T-helper 1 cell (primary cell): ENCODE measurements around the gene TNFRSF9.
A peak's percentile ranks its signal among the peaks of the same experiment; 100 is the strongest.
"Not testable (repeated sequence)": the region's sequence is repeated elsewhere in the genome, so short reads cannot be mapped to it uniquely, and the experiment has no call there.

Experiments used
- DNase-seq, 5 donors: peaks; one replicate each; pipeline ENCODE4 v3.0.0-alpha.2; 2012 to 2020

The TNFRSF9 gene

DNA sequence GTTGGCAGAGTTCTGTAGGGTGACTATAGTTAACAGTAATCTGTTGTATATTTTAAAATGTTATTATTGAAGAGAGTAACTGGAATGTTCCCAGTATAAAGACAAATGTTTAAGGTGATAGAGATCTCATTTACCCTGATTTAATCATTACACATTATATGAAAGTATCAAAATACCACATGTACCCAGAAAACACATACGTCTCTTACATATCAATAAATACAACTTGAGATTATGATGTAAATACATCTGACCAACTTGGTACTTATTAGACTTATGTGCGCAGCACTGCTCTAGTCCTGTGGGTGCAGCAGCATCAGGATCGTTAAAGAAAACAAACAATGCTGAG, 20.2 kb upstream of the TNFRSF9 start:
- no peak for DNase-seq

DNA sequence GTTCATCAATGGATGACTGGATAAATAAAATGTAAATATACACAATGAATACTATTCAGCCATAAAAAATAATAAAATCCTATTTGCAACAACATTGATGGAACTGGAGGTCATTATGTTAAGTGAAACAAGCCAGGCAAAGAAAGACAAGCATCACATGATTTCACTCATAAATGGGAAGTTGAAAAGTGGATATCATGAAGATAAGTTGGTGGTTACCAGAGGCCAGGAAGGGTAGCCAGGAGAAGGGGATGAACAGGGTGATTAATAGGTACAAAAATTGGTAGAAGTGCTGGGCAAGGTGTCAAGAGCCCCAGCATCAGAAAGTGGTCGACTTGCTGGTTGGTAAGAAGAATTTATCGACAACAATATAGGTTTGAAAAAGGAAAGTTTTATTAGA, 19.5 kb upstream of the TNFRSF9 start:
- no peak for DNase-seq

DNA sequence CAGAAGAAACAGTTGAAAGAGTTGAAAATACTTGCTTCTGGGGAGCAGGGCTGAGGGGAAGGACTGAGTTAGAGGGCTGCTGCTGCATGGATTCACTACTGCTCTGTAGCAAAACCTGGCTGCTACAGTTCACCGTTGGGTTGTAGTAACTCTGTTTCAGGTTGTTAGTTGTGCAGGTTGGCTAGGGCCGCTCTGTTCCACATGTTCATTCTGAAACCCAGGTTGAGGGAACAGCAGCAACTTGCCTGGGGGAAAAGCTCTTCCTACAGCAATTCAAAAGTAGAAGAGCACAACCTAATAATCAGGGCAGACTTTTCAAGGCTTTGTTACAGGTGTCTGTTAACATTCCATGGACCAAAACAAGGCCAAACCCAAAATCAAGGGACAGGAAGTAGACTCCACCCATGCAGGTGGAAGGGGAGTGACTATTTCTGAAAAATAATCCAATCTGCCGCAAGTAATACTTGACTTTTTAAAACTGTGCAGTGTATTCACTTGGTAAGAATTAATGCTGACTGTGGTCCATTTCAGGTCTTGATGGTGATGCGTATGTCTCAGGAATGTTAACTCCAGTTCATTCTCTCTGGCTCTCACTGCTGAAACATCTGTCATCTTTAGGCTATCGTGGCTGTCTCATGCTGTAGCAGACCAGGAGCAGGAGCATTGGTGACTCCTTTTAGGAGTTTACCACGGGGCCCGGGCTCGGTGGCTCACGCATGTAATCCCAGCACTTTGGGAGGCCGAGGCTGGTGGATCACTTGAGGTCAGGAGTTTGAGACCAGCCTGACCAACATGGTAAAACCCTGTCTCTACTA, 15.8 kb upstream of the TNFRSF9 start:
- DNase-seq = no peak

DNA sequence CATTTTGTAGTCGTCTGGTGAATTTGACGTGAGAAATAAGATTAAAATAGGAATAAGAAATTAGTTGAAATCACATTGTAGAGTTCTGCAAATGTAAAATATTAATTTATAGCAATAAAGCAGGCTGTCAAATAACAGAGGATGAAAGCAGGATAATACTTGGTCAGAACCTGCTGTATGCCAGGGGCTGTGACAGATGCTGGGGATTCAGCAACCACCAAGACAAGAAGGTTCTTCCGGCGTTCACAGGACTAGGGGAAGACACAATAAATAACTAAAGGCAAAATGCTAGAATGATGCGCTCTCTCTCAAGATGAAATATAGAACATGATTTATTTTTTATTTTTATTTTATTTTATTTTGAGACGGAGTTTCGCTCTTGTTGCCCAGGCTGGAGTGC, 14.0 kb upstream of the TNFRSF9 start:
- DNase-seq = no peak

DNA sequence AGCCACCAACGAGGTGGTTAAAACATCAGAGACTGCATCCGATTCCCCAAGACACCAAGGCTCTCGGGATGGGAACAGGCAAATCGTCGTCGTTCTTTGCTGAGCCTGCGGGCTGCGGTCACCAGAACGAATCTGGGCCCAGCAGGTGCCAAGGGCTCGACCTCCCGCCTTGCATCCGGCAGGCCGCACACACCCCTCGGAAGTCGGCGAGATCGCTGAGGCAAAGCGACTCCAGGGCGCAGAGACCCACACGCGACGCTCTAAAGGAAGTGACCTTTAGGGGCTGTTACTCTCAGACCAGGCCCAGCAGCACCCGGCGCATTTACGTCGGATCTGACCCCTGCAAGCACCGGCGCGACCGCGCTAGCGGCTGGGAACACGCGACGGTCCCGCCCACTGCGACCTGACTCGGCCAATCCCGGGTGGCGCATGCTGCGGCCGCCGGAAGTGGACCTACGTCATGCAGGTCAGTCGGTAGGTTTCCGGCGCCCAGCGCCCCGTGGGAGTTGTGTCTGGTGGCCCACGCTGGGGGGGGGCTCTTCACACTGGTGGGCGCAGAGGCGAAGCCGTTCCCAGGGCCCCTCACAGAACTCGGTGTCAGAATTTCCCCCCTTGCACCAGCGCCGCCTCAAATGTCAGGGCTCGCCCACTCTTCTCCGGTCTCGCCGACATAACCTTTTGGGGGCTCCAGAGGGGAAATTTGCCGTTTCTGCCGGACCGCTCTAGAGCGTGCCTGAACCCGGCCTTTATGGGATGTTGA, 13.4 kb upstream of the TNFRSF9 start:
- peak; percentile 56 to 92 (median 61) for DNase-seq

DNA sequence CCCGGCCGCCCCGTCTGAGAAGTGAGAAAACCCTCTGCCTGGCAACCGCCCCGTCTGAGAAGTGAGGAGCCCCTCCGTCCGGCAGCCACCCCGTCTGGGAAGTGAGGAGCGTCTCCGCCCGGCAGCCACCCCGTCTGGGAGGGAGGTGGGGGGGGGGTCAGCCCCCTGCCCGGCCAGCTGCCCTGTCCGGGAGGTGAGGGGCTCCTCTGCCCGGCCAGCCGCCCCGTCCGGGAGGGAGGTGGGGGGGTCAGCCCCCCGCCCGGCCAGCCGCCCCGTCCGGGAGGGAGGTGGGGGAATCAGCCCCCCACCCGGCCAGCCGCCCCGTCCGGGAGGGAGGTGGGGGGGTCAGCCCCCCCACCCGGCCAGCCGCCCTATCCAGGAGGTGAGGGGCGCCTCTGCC, 12.2 kb upstream of the TNFRSF9 start:
- DNase-seq = not testable (repeated sequence)

DNA sequence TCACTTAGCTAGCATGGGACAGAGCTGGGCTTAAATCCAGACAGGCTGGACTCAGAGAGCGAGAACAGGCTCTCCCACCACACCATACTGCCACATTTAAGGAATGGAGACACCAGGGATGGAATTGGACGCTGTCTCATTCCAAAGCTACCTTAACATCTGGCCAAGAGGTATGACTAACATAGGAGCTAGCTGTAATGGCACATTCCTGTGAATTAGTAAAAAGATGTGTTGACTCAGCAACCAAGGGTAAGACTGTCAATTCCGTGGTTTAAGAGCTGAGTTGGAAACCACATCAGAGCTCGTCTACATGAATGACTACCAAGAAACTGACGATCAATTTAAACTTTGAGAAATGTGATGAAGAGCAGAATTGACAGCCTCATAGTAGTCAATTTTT, 8.3 kb upstream of the TNFRSF9 start:
- peak in 1 of 5 donors; percentile 87 for DNase-seq

DNA sequence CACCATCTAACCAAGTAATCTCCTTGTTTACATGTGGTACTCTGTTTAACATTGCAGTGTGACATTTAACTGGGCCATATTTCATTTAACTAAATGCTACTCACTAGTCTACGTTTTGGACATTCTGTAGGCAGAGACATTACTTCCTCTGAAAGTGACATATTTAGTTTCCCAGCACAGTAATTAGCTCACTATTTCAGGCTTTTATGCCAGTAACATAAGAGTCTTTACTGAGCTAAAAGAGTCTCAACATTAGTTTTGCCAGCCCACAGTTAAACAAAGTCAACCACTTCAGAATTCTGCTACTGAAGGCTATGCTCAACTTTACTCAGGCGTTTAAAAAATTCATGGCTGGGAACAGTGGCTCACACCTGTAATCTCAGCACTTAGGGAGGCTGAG, 2.6 kb upstream of the TNFRSF9 start:
- no peak for DNase-seq

DNA sequence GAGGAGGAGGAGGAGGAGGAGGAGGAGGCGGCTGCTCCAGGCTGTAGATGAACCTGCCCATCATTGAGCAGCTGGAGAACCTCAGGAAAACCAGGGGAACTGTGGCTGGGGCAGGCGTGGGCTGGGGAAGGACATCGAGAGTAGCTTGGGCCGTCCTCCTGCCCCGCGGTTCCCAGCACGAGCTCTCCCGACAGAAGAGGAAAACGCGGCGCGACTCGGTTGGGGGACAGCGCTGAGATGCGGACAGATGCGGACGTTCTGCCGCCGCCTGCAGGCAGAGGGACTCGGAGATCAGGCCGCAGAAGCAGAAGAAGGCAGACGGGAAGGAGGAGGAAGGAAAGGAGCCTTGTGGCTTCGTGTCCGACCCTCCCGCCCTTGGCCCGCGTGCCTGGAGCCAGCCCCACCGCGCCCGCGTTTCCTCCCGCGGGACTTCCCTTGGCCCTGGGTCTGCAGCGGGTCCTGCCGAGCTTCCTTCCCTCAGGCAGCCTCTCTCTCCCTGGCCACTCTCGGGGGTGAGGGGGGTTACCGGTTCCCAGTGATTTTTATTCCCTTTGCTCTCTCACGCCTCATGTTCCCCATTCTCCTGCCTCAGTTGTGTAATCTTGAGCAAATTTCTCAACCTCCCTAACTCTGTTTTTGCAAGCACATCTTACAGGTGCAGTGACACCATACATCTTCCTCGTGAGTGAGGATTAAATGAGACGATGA, 1.7 kb upstream of the TNFRSF9 start:
- peak; percentile 15 to 37 (median 20) for DNase-seq

DNA sequence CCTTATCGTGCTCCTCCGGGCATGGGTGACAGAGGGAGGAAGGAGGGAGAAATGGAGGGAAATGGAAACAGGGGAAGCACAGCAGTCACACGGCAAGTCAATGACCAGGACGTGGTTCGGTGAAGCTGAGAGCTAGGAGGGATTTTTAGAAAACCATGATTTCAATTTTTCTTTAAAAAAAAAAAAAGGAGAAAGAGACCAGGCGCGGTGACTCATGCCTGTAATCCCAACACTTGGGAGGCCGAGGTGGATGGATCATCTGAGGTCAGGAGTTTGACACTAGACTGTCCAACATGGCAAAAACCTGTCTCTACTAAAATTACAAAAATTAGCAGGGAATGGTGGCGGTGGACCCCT, 776 bp upstream of the TNFRSF9 start:
- DNase-seq = no peak

DNA sequence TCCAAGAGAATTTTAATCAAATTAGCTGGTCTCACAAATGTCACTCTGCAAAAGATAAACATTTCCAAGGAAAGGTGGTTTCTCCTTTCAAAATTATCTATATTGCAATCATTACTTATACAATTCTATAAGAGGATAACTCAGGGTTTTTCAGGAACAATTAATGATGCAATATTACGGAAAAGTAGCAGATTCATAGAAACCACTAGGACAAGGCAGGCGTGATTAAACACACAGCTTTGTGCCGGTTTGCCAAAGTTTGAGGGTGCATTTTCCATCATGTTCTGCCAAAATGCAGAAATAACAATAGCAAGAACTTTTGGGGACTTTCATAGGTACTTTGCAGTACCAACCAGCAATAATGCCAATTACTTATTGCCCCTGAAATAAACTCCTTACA, 605 bp downstream of the TNFRSF9 start:
- DNase-seq = no peak

DNA sequence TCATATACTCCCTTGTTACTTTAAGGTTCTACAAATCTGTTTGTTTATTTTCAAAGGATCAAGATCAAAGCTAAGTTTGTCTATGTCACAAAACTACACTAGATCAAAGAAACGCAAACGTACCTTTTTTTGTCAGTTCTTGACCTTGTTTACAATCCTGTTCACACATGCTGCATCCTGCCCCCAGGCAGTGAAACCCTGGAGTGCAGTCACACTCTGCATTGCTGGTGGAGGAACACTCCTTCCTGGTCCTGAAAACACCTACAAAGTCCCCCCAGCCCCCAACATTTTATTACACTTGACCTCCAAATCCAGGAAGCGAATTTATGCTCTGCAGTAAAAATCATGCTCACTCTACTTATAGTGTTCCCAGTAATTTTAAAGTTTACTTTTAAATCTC, 2.6 kb downstream of the TNFRSF9 start:
- no peak for DNase-seq

DNA sequence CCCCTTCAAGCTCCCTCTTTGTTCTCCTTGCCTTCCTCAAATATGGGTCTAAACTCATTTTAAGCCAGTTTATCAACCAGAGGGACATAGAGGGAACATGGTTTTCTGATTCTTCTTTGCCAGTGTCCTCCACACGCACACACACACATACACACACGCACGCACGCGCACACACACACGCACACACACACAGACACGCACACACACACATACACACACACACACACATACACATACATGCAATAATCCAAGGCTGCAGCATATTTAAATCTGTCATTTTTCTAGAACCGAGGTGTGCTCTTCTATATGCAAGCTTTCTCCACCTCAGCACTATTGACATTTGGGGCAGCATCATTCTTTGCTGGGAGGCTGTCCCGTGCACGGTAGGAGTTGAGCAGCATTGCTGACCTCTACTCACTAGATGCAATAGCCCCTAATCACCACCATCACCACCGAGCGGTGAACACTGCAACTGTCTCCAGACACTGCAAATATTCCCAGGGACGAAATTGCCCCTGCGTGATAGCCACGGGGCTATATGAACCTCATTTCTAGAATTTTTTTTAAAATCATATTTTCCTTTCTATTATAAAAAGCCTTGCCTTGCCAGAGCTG, 8.0 kb downstream of the TNFRSF9 start:
- DNase-seq = no peak

DNA sequence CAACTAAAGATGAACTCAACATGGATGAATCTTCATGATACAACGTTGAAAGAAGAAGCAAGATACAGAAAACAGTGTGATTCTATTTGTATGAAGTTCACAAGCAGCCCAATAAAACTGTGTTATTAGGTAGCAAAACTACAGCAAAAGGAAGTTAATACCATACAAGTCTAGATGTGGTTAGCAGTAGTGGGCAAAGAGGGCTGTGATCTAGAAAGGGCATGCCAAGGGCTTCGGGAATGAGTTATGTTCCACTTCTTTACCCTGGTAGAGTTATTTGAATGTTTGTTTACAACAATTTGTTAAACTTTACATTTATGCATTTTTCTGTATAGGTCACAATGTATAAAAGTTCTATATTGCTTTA, 9.2 kb downstream of the TNFRSF9 start:
- DNase-seq = no peak

DNA sequence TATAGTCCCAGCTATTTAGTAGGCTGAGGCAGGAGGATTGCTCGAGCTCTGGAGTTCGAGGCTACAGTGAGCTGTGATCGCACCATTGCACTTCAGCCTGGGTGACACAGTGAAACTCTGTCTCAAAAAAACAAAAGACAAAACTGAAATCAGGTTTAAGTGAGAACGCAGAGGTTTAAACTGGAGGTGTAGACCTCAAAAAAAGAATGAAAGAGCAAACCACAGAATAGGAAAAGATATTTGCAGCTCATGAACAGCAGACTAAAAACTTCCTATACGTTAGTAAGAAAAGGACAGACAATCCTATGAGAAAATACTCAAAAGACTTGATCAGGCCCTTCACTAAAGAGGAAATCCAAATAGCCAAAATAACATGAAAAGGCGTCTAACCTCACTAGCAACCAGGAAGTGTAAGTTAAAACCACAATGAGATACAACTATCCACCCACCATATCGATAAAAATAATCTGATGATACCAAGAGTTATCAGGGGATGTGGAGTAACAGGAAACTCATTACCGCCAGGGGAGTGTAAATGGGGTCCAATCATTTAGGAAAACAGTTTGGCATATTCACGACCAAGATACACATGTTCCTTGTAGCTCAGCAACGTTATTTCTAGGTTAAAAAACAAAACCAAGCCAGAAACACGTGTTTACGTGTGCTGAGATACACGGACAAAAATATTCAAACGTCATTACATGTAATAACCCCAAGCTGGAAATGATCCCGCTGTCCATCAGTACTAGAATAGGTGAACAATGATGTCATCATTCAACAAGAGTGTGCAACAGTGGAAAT, 9.8 kb downstream of the TNFRSF9 start:
- DNase-seq = peak in 1 of 5 donors; percentile 39

DNA sequence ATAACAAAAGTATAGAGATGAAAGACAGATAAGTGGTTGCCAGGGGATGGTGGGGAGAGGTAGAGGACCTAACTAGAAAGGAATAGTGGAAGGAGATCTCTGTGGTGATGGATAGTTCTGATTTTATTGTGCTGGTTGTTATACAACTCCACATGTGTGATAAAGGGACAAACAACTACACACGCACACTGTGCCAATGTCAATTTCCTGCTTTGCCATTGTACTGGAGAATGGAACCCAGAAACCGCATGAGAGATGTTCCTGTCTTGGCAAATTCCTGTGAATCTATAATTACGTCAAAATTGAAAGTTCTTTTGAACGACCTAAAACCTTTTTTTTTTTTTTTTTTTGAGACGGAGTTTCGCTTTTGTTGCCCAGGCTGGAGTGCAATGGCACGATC, 11.0 kb downstream of the TNFRSF9 start:
- peak in 1 of 5 donors; percentile 28 for DNase-seq

DNA sequence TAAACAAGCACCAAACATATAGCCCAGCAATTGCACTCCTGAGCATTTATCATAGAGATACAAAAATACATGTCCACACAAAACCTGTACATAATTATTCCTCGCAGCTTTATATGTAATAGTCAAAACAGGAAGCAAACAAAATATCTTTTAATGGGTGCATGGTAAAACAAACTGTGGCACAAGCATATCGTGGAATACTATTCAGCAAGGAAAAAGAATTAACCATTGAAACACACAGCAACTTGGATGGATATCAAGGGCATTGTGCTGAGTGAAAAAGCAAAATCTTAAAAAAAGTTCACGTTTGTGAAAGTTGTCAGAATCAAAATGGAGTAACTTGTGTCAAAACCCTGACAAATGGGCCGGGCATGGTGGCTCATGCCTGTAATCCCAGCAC, 12.4 kb downstream of the TNFRSF9 start:
- no peak for DNase-seq

DNA sequence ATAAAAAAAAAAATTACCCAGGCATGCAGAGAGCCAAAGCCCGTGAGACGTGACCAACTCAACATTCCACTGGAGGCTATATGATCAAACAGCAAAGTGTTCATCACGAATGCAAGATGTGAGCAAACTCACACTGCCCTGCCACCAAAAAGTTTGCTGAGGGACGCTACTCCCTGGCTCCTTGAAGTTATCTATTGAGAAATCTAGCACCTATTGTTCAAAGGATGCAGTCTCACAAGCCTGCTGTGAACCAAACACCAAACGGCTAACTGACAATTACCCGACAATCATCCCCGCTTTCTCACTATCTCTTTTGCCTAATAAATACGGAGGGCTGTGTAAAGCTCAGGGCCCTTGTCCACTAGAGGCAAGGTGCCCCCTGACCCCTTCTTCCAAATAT, 13.6 kb downstream of the TNFRSF9 start:
- DNase-seq = not testable (repeated sequence)

DNA sequence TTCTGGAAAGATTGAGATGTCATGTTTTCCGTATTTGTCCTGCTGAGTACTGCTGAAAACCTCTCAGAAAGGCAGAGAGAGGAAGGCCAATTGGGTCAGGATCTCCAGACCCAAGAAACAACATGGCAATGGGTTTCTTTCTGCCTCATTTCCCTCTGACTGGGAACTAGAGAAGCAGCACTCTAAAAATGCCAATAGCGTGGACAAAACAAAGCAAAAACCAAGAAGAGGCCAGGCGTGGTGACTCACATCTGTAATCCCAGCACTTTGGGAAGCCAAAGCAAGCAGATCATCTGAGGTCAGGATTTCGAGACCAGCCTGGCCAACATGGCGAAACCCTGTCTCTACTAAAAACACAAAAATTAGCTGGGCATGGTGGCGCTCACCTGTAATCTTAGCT, 18.3 kb downstream of the TNFRSF9 start:
- DNase-seq = no peak

DNA sequence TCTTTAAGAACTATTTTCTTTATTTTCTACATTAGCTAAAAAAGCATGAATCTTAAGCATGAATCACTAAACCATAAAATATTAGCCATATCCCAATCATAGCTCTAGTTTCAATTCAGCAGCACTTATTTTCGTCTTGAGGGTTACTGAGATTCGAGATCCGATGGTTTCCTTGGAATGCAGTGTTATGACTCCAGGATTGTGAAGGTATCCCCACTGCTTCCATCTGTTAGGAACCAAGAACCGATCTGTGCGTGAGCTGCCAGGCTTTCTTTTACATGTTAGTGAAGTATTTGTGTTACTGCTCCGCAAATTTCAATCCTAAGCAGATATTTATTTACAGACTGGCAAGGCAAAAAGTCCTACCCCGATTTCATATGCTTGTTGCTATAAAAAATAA, 18.8 kb downstream of the TNFRSF9 start:
- no peak for DNase-seq

DNA sequence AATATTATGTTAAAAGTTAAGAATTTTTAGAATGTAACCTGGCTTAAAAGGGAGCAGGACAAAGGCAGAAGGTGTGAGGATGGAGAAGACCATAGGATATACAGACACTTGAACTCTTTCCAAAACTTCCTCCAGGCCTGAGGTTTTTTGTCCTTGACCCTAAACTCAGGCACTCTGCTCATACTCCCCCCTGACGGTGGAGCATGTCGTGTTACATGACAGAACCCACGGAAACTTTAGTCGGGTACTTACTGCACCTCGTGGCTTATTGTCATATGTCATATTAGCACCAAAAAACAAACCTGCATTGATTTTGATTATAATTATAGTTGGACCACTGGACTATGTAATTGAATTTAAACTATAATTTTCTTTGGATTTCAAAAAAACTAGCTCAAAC, 20.8 kb downstream of the TNFRSF9 start:
- no peak for DNase-seq

DNA sequence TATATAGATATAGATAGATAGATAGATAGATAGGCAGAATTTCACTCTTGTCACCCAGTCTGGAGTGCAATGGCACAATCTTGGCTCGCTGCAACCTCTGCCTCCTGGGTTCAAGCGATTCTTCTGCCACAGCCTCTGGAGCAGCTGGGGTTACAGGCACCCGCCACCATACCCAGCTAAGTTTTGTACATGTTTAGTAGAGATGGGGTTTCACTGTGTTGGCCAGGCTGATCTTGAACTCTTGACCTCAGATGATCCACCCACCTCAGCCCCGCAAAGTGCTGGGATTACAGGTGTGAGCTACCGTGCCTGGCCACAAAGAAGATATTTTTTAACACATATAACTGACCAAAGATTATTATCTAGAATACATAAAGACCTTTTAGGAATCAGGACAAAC, 22.7 kb downstream of the TNFRSF9 start:
- not testable (repeated sequence) for DNase-seq

DNA sequence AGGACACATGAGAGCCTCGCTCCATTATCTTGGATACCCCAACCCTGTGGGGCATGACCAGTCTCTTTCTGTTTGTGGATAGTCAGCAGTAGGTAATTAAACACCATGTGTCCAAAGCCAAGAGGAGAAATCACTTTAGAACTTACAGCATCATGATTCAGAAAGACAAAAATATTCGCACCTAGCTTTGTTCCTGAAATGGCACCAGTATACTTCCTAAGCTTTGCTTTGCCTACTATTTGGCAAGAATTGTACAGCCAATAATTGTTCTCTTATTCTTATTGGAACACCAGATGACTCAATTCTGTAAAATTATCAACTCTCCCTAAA, 24.2 kb downstream of the TNFRSF9 start:
- DNase-seq = no peak
